ENCODE measurements around the gene NOX3.

NOX3 gene

GRCh38 chr6:155449450-155450239 is 6.0 kb downstream of the NOX3 start:
- no peak overlapping the region for H3K4me3 ChIP-seq (replicated peaks; ENCODE audit: low read depth, low read length)
- no peak for TF ChIP-seq CTCF (IDR thresholded peaks at IDR 0.05; ENCODE audit: low read length, missing control alignments)
- DNase-seq (ENCODE audit: low read depth): no peak

GRCh38 chr6:155448668-155449449 is 6.8 kb downstream of the NOX3 start:
- no peak for DNase-seq (ENCODE audit: low read depth)
- no peak for TF ChIP-seq CTCF (IDR thresholded peaks at IDR 0.05; ENCODE audit: low read length, missing control alignments)
- no peak overlapping the region for H3K4me3 ChIP-seq (replicated peaks; ENCODE audit: low read depth, low read length)

- TF ChIP-seq CTCF (IDR thresholded peaks at IDR 0.05; ENCODE audit: low read length, missing control alignments): no peak
- DNase-seq (ENCODE audit: low read depth): no peak
- H3K4me3 ChIP-seq (replicated peaks; ENCODE audit: low read depth, low read length): no peak overlapping the region
Observed at GRCh38 chr6:155447949-155448348, 7.7 kb downstream of the NOX3 start.

DNA sequence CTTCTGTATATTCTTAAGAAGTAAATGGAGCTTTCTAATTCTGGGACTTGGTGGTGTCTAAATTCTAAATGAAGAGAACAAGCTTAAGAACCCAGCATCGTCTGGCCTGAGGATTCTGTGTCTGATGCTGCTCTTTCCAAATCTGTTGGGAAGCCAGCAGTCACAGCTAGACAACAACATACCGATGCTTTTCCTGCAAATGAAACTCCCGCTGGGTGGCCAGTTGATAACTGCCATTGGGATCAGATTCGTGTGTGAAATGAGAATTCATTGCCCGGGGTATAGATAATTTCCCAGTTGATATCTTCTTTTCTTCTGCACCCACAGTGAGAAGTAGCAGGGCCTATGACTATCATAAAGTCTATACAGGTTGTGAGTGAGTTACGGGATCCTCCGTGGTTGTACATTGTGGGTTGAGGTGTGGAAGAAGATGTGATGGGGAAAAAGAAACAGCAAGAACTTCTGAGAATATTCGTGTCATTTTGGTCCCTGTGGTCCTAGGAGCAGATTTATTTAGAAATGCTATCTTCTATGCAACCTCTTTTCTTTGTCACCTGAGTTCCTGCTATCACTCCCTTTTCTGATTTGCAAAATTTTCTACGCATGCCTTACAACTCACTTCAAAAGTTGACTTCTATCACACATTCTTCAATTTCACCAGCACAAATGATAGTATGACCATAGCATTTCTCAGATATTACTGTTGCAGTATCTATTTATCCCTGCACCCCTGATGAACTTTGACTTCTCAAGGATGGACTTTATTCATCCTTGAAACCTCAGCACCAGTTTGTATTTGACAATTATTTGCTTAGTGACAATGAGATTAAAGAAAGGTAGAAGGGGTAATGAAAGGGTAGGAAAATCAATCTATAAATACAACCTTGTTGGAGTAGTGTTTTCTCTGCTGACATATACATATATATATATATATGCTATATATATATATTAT is 10.4 kb downstream of the NOX3 start:
- DNase-seq (ENCODE audit: low read depth): no peak
- H3K4me3 ChIP-seq (replicated peaks; ENCODE audit: low read depth, low read length): no peak overlapping the region
- no peak for TF ChIP-seq CTCF (IDR thresholded peaks at IDR 0.05; ENCODE audit: low read length, missing control alignments)

- no peak for TF ChIP-seq CTCF (IDR thresholded peaks at IDR 0.05; ENCODE audit: low read length, missing control alignments)
- no peak overlapping the region for H3K4me3 ChIP-seq (replicated peaks; ENCODE audit: low read depth, low read length)
- peak; percentile 32 for DNase-seq (ENCODE audit: low read depth)
Observed at GRCh38 chr6:155444120-155444917, 11.3 kb downstream of the NOX3 start.

DNA sequence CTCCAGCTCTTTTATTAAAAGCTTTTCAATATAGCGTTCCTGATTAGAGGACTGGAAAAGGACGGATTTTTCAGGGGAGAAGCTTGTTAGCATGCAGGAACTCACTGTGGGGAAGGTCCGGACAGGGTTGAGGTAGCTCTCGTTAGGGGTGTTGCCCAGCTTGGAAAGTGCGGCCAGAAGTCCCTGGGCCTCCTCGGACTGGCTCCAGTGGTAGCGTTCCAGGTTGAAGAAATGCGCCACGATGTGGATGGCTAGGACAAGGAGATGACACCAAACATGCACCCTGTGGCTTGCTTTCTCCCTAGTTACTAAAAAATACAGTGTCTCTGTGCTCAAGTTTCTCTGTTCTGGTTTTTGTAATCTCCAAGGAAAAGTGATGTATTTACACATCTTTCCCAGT is 12.5 kb downstream of the NOX3 start:
- H3K4me3 ChIP-seq (replicated peaks; ENCODE audit: low read depth, low read length): no peak overlapping the region
- DNase-seq (ENCODE audit: low read depth): no peak
- TF ChIP-seq CTCF (IDR thresholded peaks at IDR 0.05; ENCODE audit: low read length, missing control alignments): no peak

Measured in fibroblast of pulmonary artery (primary cell).